Tibial nerve (tissue), 4 donors: ENCODE measurements around the gene AASS.

Source experiments
- EP300 ChIP-seq, 2 donors: sonication (generic); formaldehyde crosslinking; IDR thresholded peaks; one replicate each; pipeline ENCODE4 v1.6.1; 2017; ENCODE audit warnings: antibody characterized with exemption in 2 of 2, mild to moderate bottlenecking in 1 of 2
- TF ChIP-seq, protein P1 (sequence below), 5 experiments: fragments of 200-600 bp in 3 of 5; fragments of 450-650 bp in 2 of 5; sonication (generic) in 3 of 5; IDR thresholded peaks; one replicate each; pipeline ENCODE4 v1.5.1; 2016 to 2019; ENCODE audit warnings: antibody characterized with exemption in 5 of 5, mild to moderate bottlenecking in 3 of 5, moderate library complexity in 2 of 5

- TF ChIP-seq, protein P1, sequence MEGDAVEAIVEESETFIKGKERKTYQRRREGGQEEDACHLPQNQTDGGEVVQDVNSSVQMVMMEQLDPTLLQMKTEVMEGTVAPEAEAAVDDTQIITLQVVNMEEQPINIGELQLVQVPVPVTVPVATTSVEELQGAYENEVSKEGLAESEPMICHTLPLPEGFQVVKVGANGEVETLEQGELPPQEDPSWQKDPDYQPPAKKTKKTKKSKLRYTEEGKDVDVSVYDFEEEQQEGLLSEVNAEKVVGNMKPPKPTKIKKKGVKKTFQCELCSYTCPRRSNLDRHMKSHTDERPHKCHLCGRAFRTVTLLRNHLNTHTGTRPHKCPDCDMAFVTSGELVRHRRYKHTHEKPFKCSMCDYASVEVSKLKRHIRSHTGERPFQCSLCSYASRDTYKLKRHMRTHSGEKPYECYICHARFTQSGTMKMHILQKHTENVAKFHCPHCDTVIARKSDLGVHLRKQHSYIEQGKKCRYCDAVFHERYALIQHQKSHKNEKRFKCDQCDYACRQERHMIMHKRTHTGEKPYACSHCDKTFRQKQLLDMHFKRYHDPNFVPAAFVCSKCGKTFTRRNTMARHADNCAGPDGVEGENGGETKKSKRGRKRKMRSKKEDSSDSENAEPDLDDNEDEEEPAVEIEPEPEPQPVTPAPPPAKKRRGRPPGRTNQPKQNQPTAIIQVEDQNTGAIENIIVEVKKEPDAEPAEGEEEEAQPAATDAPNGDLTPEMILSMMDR (IDR thresholded peaks at IDR 0.05): no peak
- no peak for TF ChIP-seq EP300 (IDR thresholded peaks at IDR 0.05)
These were observed 97.6 kb downstream of the AASS start for GRCh38 chr7:122046402-122046801.
